Muscle of arm (tissue), 12 donors: ENCODE measurements around the gene APEX2. TPM values are rescaled to one million over a fixed set of nuclear protein-coding genes. Genes with fewer than 3 reads are reported as not detected.

ENCODE experiments used
- polyA plus RNA-seq, 12 donors: library from polyadenylated mRNA; unstranded; fragments of 120-200 nt; gene quantifications; one replicate each; pipeline ENCODE4 v1.2.1, GENCODE V29; 2013; ENCODE audit not compliant: insufficient read length in 12 of 12

The APEX2 gene
- polyA plus RNA-seq, 12 donors, result 7.5 to 13.9 (median 10.1) TPM; not detected in 1

Other genes starting within 250 kb of the APEX2 start
- gene ITIH6, start 202.1 kb upstream of the APEX2 start, polyA plus RNA-seq, result 1 to 10 TPM in 4 of 12 donors, under 1 TPM in 6, not detected in 2; 0.31 to 1.6 (median 0.84) TPM
- 1,000 to 10,000 TPM in 1 of 12 donors, 100 to 1,000 TPM in 11; 287 to 1,040 (median 935) TPM for gene MAGED2, start 192.6 kb upstream of the APEX2 start, polyA plus RNA-seq
- 100 to 1,000 TPM in 9 of 12 donors, 10 to 100 TPM in 2, not detected in 1; 95.9 to 163 (median 116) TPM for gene TRO, start 79.5 kb upstream of the APEX2 start, polyA plus RNA-seq
- 1 to 10 TPM in 4 of 12 donors, under 1 TPM in 6, not detected in 2; 0.27 to 1.5 (median 0.89) TPM for gene PFKFB1, start 6.2 kb upstream of the APEX2 start, polyA plus RNA-seq
- 100 to 1,000 TPM in 2 of 12 donors, 10 to 100 TPM in 8, 1 to 10 TPM in 1, not detected in 1; 7.9 to 124 (median 39.1) TPM for gene ALAS2, start 30.6 kb downstream of the APEX2 start, polyA plus RNA-seq
- gene PAGE2B, start 74.7 kb downstream of the APEX2 start, polyA plus RNA-seq, result under 1 TPM in 1 of 12 donors, not detected in 11; 0.52 TPM
- under 1 TPM in 1 of 12 donors, not detected in 11; 0.41 TPM for gene PAGE2, start 88.7 kb downstream of the APEX2 start, polyA plus RNA-seq
- gene PAGE5, start 220.0 kb downstream of the APEX2 start, polyA plus RNA-seq, result not detected